K562 (cell line): ENCODE results near the gene LIMS2. TPM values are rescaled to one million over a fixed set of nuclear protein-coding genes. Genes with fewer than 3 reads are reported as not detected.

Experiments used
- ARHGAP35 ChIP-seq: fragments of 450-650 bp; IDR thresholded peaks from 2 replicates; pipeline ENCODE4 v1.6.1; 2018; ENCODE audit not compliant: partially characterized antibody
- FOSL1 ChIP-seq: fragments of 200-800 bp; sonication (Bioruptor generic); conservative IDR thresholded peaks from 2 replicates; pipeline ENCODE4 v1.6.1; 2016; ENCODE audit warnings: missing genetic modification characterization, missing compliant biosample characterization
- FOXM1 ChIP-seq, 2 experiments: fragments of 450-650 bp in 1 of 2; sonication (generic) in 1 of 2; formaldehyde crosslinking in 1 of 2; IDR thresholded peaks; 2 replicates each; pipeline versions ENCODE4 v1.6.1 to v1.9.0; 2017 to 2022; ENCODE audit warnings: low read depth in 2 of 2, mild to moderate bottlenecking in 2 of 2, missing genetic modification reagents in 1 of 2, moderate library complexity in 1 of 2
- GTF2A2 ChIP-seq: IDR thresholded peaks from 2 replicates; pipeline ENCODE4 v1.6.1; 2016; ENCODE audit warnings: mild to moderate bottlenecking, missing genetic modification characterization, missing compliant biosample characterization
- HCFC1 ChIP-seq: IDR thresholded peaks from 2 replicates; pipeline ENCODE4 v1.6.1; 2012; ENCODE audit warnings: low read depth, low read length, improper control_type of control experiment
- KAT2B ChIP-seq: IDR thresholded peaks from one replicate; pipeline ENCODE4 v1.6.1; 2012; ENCODE audit warnings: low read depth, mild to moderate bottlenecking, control low read depth, inconsistent platforms, low read length, moderate library complexity
- RBM39 ChIP-seq: fragments of 200-400 bp; formaldehyde crosslinking; optimal IDR thresholded peaks from 2 replicates; pipeline ENCODE3; 2018; ENCODE audit warnings: low read depth, low read length
- ZNF121 ChIP-seq: sonication (generic); formaldehyde crosslinking; conservative IDR thresholded peaks from 2 replicates; pipeline ENCODE4 v1.8.0; 2022; ENCODE audit warnings: missing genetic modification reagents
- ZNF583 ChIP-seq: fragments of 250-450 bp; sonication (Bioruptor Pico); IDR thresholded peaks from 2 replicates; pipeline ENCODE4 v1.4.0; 2020
- polyA plus RNA-seq, 8 experiments: library from polyadenylated mRNA; depleted of rRNA in 4 of 8; stranded (reverse) in 5 of 8; unstranded in 3 of 8; fragments of >200 nt; fragmentation: Nextera tagmentation in 2 of 8; fragmentation: Illumina TruSeq in 1 of 8; extraction: Ambion mirVana in 2 of 8; extraction: Trizol in 1 of 8; gene quantifications; 2 replicates each; pipeline versions ENCODE4 v1.2.1 to v1.2.3, GENCODE V29; 2011 to 2014; ENCODE audit warnings: inconsistent platforms in 1 of 8, missing spikeins in 1 of 8
- total RNA-seq, 7 experiments: library from RNA; depleted of rRNA in 6 of 7; stranded (reverse); fragments of >200 nt in 6 of 7; fragmentation: Illumina TruSeq in 2 of 7; extraction: Trizol in 2 of 7; gene quantifications; 2 replicates each; pipeline versions ENCODE4 v1.2.1 to v1.2.3, GENCODE V29; 2011 to 2021; ENCODE audit warnings: low replicate concordance in 1 of 7
- TF ChIP-seq, protein P1 (sequence below), 2 experiments: fragments of 450-650 bp; formaldehyde crosslinking in 1 of 2; IDR thresholded peaks; 2 replicates each; pipeline versions ENCODE4 v1.4.0 to v1.6.1; 2014 to 2020; ENCODE audit warnings: mild to moderate bottlenecking in 2 of 2, borderline replicate concordance in 1 of 2, low read depth in 1 of 2
- TF ChIP-seq, protein P2 (sequence below): fragments of 250-450 bp; sonication (Bioruptor Pico); IDR thresholded peaks from 2 replicates; pipeline ENCODE4 v1.5.0; 2021; ENCODE audit warnings: mild to moderate bottlenecking, borderline replicate concordance
- TF ChIP-seq, protein P3 (sequence below), 2 experiments: fragments of 450-650 bp in 1 of 2; IDR thresholded peaks; 2 replicates each; pipeline ENCODE4 v1.6.1; 2011 to 2017; ENCODE audit warnings: low read depth in 2 of 2, antibody characterized with exemption in 1 of 2, borderline replicate concordance in 1 of 2, low read length in 1 of 2, mild to moderate bottlenecking in 1 of 2, mixed read lengths in 1 of 2; ENCODE audit not compliant: control insufficient read depth in 1 of 2

Gene LIMS2
- total and polyA plus RNA-seq, 9 of the 15 experiments (the other 6 are each of a cell fraction or from before 2014, with no cell fraction given): 0.04 to 0.22 TPM; not detected in 7

DNA sequence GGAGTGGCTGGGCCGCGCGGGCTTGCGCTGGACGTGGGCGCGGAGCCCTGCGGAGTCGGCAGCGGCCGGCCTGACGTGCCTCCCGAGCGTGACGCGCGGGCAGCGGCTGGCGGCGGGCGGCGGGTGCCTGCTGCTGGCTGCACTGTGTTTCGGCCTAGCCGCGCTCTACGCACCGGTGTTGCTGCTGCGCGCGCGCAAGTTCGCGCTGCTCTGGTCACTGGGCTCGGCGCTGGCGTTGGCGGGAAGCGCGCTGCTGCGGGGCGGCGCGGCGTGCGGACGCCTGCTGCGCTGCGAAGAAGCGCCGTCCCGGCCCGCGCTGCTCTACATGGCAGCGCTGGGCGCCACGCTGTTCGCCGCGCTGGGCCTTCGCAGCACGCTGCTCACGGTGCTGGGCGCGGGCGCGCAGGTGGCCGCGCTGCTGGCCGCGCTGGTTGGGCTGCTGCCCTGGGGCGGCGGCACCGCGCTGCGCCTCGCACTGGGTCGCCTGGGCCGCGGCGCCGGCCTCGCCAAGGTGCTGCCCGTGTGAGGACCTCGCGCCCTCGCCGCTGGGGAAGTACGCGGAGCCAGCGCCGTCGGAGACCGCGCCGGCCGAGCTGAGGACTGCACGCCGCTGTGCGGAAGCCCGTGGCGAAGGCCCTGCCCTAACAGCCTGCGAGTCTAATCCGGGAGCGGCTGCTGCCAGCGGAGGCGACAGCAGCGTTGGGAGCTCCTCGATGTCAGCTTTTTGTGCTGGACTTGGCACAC lies 26.5 kb upstream of the LIMS2 start (continued):
- TF ChIP-seq, protein P1, sequence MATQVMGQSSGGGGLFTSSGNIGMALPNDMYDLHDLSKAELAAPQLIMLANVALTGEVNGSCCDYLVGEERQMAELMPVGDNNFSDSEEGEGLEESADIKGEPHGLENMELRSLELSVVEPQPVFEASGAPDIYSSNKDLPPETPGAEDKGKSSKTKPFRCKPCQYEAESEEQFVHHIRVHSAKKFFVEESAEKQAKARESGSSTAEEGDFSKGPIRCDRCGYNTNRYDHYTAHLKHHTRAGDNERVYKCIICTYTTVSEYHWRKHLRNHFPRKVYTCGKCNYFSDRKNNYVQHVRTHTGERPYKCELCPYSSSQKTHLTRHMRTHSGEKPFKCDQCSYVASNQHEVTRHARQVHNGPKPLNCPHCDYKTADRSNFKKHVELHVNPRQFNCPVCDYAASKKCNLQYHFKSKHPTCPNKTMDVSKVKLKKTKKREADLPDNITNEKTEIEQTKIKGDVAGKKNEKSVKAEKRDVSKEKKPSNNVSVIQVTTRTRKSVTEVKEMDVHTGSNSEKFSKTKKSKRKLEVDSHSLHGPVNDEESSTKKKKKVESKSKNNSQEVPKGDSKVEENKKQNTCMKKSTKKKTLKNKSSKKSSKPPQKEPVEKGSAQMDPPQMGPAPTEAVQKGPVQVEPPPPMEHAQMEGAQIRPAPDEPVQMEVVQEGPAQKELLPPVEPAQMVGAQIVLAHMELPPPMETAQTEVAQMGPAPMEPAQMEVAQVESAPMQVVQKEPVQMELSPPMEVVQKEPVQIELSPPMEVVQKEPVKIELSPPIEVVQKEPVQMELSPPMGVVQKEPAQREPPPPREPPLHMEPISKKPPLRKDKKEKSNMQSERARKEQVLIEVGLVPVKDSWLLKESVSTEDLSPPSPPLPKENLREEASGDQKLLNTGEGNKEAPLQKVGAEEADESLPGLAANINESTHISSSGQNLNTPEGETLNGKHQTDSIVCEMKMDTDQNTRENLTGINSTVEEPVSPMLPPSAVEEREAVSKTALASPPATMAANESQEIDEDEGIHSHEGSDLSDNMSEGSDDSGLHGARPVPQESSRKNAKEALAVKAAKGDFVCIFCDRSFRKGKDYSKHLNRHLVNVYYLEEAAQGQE (IDR thresholded peaks at IDR 0.05; ENCODE audit: borderline replicate concordance): no peak
- TF ChIP-seq, protein P1 (CRISPR knock-in tag; IDR thresholded peaks at IDR 0.05; ENCODE audit: low read depth): peak; percentile 74; the same call in 1 of the 2 replicates
- TF ChIP-seq GTF2A2 (0 out of 2 replicates have a peak, but pooled peaks have one; percentile 15), ZNF583 (CRISPR knock-in tag) (0 out of 2 replicates have a peak, but pooled peaks have one; percentile 36), ZNF121 (CRISPR knock-in tag) (no peak), FOSL1 (tag) (no peak), ARHGAP35 (no peak), HCFC1 (peak; percentile 37), RBM39 (no peak), KAT2B (no peak), FOXM1 (IDR thresholded peaks at IDR 0.05; ENCODE audit: low read depth) (no peak), FOXM1 (CRISPR knock-in tag; IDR thresholded peaks at IDR 0.05; ENCODE audit: low read depth) (0 out of 2 replicates have a peak, but pooled peaks have one; percentile 92)
- TF ChIP-seq, protein P2, sequence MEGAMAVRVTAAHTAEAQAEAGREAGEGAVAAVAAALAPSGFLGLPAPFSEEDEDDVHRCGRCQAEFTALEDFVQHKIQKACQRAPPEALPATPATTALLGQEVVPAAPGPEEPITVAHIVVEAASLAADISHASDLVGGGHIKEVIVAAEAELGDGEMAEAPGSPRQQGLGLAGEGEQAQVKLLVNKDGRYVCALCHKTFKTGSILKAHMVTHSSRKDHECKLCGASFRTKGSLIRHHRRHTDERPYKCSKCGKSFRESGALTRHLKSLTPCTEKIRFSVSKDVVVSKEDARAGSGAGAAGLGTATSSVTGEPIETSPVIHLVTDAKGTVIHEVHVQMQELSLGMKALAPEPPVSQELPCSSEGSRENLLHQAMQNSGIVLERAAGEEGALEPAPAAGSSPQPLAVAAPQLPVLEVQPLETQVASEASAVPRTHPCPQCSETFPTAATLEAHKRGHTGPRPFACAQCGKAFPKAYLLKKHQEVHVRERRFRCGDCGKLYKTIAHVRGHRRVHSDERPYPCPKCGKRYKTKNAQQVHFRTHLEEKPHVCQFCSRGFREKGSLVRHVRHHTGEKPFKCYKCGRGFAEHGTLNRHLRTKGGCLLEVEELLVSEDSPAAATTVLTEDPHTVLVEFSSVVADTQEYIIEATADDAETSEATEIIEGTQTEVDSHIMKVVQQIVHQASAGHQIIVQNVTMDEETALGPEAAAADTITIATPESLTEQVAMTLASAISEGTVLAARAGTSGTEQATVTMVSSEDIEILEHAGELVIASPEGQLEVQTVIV (CRISPR knock-in tag): 0 out of 2 replicates have a peak, but pooled peaks have one; percentile 13
- TF ChIP-seq, protein P3, sequence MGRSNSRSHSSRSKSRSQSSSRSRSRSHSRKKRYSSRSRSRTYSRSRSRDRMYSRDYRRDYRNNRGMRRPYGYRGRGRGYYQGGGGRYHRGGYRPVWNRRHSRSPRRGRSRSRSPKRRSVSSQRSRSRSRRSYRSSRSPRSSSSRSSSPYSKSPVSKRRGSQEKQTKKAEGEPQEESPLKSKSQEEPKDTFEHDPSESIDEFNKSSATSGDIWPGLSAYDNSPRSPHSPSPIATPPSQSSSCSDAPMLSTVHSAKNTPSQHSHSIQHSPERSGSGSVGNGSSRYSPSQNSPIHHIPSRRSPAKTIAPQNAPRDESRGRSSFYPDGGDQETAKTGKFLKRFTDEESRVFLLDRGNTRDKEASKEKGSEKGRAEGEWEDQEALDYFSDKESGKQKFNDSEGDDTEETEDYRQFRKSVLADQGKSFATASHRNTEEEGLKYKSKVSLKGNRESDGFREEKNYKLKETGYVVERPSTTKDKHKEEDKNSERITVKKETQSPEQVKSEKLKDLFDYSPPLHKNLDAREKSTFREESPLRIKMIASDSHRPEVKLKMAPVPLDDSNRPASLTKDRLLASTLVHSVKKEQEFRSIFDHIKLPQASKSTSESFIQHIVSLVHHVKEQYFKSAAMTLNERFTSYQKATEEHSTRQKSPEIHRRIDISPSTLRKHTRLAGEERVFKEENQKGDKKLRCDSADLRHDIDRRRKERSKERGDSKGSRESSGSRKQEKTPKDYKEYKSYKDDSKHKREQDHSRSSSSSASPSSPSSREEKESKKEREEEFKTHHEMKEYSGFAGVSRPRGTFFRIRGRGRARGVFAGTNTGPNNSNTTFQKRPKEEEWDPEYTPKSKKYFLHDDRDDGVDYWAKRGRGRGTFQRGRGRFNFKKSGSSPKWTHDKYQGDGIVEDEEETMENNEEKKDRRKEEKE (IDR thresholded peaks at IDR 0.05; ENCODE audit: borderline replicate concordance in 1 of 2, control insufficient read depth in 1 of 2, low read depth in 2 of 2, low read length in 1 of 2): 0 out of 4 replicates have a peak, but pooled peaks of 1 of the 2 experiments have one; percentile 34
